IMR-90 (cell line): ENCODE measurements around the gene OPN5. TPM values are rescaled to one million over a fixed set of nuclear protein-coding genes. Genes with fewer than 3 reads are reported as not detected.

Source experiments
- ATAC-seq: fragments of 200-7000 bp; cut with Tn5 transposase; 2 replicates; pipeline ENCODE4 v1.9.1; 2020; ENCODE audit warnings: low read depth, mild to moderate bottlenecking, moderate library complexity
- BruUV-seq: library from RNA; stranded (reverse); fragments of 400-500 nt; replicated peaks from 2 replicates; lab custom pipeline; 2021; lab: Mats Ljungman, UMichigan
- CTCF ChIA-PET: fragments of 300-600 bp; formaldehyde crosslinking; extraction: SDS; loops from one replicate; lab custom pipeline; 2021; ENCODE audit warnings: antibody characterized with exemption; lab: Yijun Ruan, JAX
- POLR2A ChIA-PET: fragments of 300-600 bp; sonication (Branson Sonifier 250); formaldehyde crosslinking; loops from one replicate; lab custom pipeline; 2022; ENCODE audit warnings: antibody characterized with exemption; ENCODE audit not compliant: unreplicated experiment; lab: Charles Lee
- DNase-seq: peaks from one replicate; pipeline ENCODE4 v3.0.0; 2013
- H2AFZ ChIP-seq: replicated peaks from 2 replicates; pipeline ENCODE3; 2013; ENCODE audit warnings: low read length, mild to moderate bottlenecking; ENCODE audit not compliant: poor library complexity
- H2AK5ac ChIP-seq: 2 replicates; pipeline ENCODE4 v1.6.1; 2013; ENCODE audit warnings: low read depth, low read length, inconsistent platforms
- H2AK9ac ChIP-seq: replicated peaks from 2 replicates; pipeline ENCODE3; 2013; ENCODE audit warnings: mild to moderate bottlenecking, low read depth, low read length, moderate library complexity; ENCODE audit not compliant: poor library complexity
- H2BK120ac ChIP-seq: 2 replicates; pipeline ENCODE4 v1.6.1; 2013; ENCODE audit warnings: low read depth, low read length, inconsistent platforms
- H2BK15ac ChIP-seq: 3 replicates; pipeline ENCODE4 v1.6.1; 2013; ENCODE audit warnings: low read depth, low read length, inconsistent platforms
- H2BK20ac ChIP-seq: 2 replicates; pipeline ENCODE4 v1.6.1; 2013; ENCODE audit warnings: low read depth, mild to moderate bottlenecking, inconsistent platforms, low read length, moderate library complexity
- H2BK5ac ChIP-seq: 2 replicates; pipeline ENCODE4 v1.6.1; 2013; ENCODE audit warnings: mild to moderate bottlenecking, low read depth, low read length, inconsistent platforms; ENCODE audit not compliant: poor library complexity, severe bottlenecking
- H3K14ac ChIP-seq: replicated peaks from 2 replicates; pipeline ENCODE4 v1.6.1; 2013; ENCODE audit warnings: low read depth, low read length, inconsistent platforms
- H3K18ac ChIP-seq: 2 replicates; pipeline ENCODE4 v1.6.1; 2013; ENCODE audit warnings: low read depth, low read length, control low read depth
- H3K23ac ChIP-seq: 2 replicates; pipeline ENCODE4 v1.6.1; 2013; ENCODE audit warnings: low read depth, low read length, inconsistent platforms
- H3K27ac ChIP-seq: 2 replicates; pipeline ENCODE4 v1.5.1; 2013; ENCODE audit warnings: mild to moderate bottlenecking, control low read depth, low read length; ENCODE audit not compliant: insufficient read depth
- H3K27me3 ChIP-seq: 2 replicates; pipeline ENCODE4 v1.6.1; 2013; ENCODE audit warnings: low read length; ENCODE audit not compliant: control insufficient read depth, insufficient read depth
- H3K36me3 ChIP-seq: 2 replicates; pipeline ENCODE4 v1.6.1; 2013; ENCODE audit warnings: low read length, mixed read lengths; ENCODE audit not compliant: control insufficient read depth, insufficient read depth
- H3K4ac ChIP-seq: 2 replicates; pipeline ENCODE4 v1.6.1; 2013; ENCODE audit warnings: low read depth, low read length, inconsistent platforms
- H3K4me1 ChIP-seq: 2 replicates; pipeline ENCODE4 v1.6.1; 2013; ENCODE audit warnings: low read length, mixed read lengths; ENCODE audit not compliant: control insufficient read depth, insufficient read depth
- H3K4me2 ChIP-seq: 2 replicates; pipeline ENCODE4 v1.6.1; 2013; ENCODE audit warnings: low read depth, mild to moderate bottlenecking, control low read depth, low read length, moderate library complexity
- H3K4me3 ChIP-seq: 2 replicates; pipeline ENCODE4 v1.5.1; 2013; ENCODE audit warnings: low read depth, mild to moderate bottlenecking, control low read depth, low read length, moderate library complexity; ENCODE audit not compliant: insufficient read depth
- H3K56ac ChIP-seq: 2 replicates; pipeline ENCODE4 v1.6.1; 2013; ENCODE audit warnings: low read length, inconsistent platforms; ENCODE audit not compliant: insufficient read depth; ENCODE audit errors: extremely low read depth
- H3K79me1 ChIP-seq, 2 experiments: 2 replicates each; pipeline ENCODE4 v1.6.1; 2013; ENCODE audit warnings: low read length in 2 of 2, inconsistent platforms in 1 of 2, low read depth in 1 of 2
- H3K9ac ChIP-seq: 2 replicates; pipeline ENCODE4 v1.6.1; 2013; ENCODE audit warnings: low read depth, low read length, control low read depth
- H3K9me1 ChIP-seq: 2 replicates; pipeline ENCODE4 v1.6.1; 2013; ENCODE audit warnings: low read length, inconsistent platforms; ENCODE audit not compliant: insufficient read depth
- H3K9me3 ChIP-seq: 2 replicates; pipeline ENCODE4 v1.6.1; 2013; ENCODE audit warnings: low read length; ENCODE audit not compliant: control insufficient read depth, insufficient read depth
- H4K20me1 ChIP-seq: 2 replicates; pipeline ENCODE4 v1.6.1; 2013; ENCODE audit warnings: low read length, inconsistent platforms; ENCODE audit not compliant: insufficient read depth
- H4K5ac ChIP-seq: 2 replicates; pipeline ENCODE4 v1.6.1; 2013; ENCODE audit warnings: mild to moderate bottlenecking, low read depth, low read length, control low read depth
- H4K8ac ChIP-seq, 2 experiments: 2 replicates each; pipeline ENCODE4 v1.6.1; 2013; ENCODE audit warnings: low read depth in 2 of 2, low read length in 2 of 2, control low read depth in 1 of 2, inconsistent platforms in 1 of 2
- H4K91ac ChIP-seq: 2 replicates; pipeline ENCODE4 v1.6.1; 2013; ENCODE audit warnings: low read depth, low read length, inconsistent platforms; ENCODE audit not compliant: insufficient read depth
- MXI1 ChIP-seq: IDR thresholded peaks from 2 replicates; pipeline ENCODE4 v1.6.1; 2012; ENCODE audit warnings: low read depth, mild to moderate bottlenecking, low read length, moderate library complexity, borderline replicate concordance
- RFX5 ChIP-seq: IDR thresholded peaks from 2 replicates; pipeline ENCODE4 v1.8.0; 2012; ENCODE audit warnings: low read depth, mild to moderate bottlenecking, low read length, moderate library complexity
- WGBS, 2 experiments: methylation state at CpG; one replicate each; pipeline versions ENCODE4 v1.1.5 to v1.1.7; 2013; ENCODE audit warnings: missing lambda C conversion rate in 2 of 2; ENCODE audit not compliant: insufficient read length in 1 of 2; ENCODE audit errors: extremely low coverage in 2 of 2; 5-methylcytosine and 5-hydroxymethylcytosine counted together
- dilution Hi-C: fragments of 300-500 bp; cut with HindIII; formaldehyde crosslinking; loops from one replicate; pipeline ENCODE4 v1.14.3; 2018; ENCODE audit warnings: low sequenced_read_pairs; ENCODE audit not compliant: unreplicated experiment
- in situ Hi-C: fragments of 300-500 bp; cut with MboI; formaldehyde crosslinking; loops from 3 replicates; pipeline ENCODE4 v1.14.3; 2019; ENCODE audit warnings: low sequenced_read_pairs, inconsistent platforms, mixed read lengths
- intact Hi-C: fragments of 100-400 bp; cut with micrococcal nuclease; formaldehyde crosslinking; loops from 2 replicates; pipeline ENCODE4 v1.10.0; 2022
- polyA plus RNA-seq, 3 experiments: library from polyadenylated mRNA; depleted of rRNA; stranded (reverse); fragments of >200 nt; gene quantifications; 2 replicates each; pipeline ENCODE4 v1.2.3, GENCODE V29; 2012; ENCODE audit warnings: low replicate concordance in 1 of 3
- total RNA-seq: library from RNA; depleted of rRNA; stranded (reverse); fragments of >200 nt; gene quantifications from 2 replicates; pipeline ENCODE4 v1.2.3, GENCODE V29; 2012

The OPN5 gene
- total and polyA plus RNA-seq, 2 of the 4 experiments (the other 2 are of a cell fraction), result not detected

GRCh38 chr6:47810885-47811284 lies 29.1 kb downstream of the OPN5 start:
- no peak overlapping the region for H2BK20ac ChIP-seq
- no TSS peak for BruUV-seq
- ATAC-seq (no peak), DNase-seq (no peak)
- no peak overlapping the region for H3K9ac ChIP-seq
- no peaks in the 10 kb centered on the region for H3K9me3 ChIP-seq
- H4K5ac ChIP-seq, result no peak overlapping the region
- H2BK5ac ChIP-seq, result no peak overlapping the region
- dilution Hi-C loops (no loop called here), intact Hi-C loops (loop anchor here (10.0 kb wide), 1 partner anchor 244 kb away; no protein-coding TSS in a partner anchor), in situ Hi-C loops (no loop called here)
- WGBS, 2 experiments, result no CpG with 5 or more reads among the region's 3 CpGs
- ChIA-PET CTCF (no interaction called here), POLR2A (no interaction called here)
- no peak overlapping the region for H3K23ac ChIP-seq
- no peak overlapping the region for H3K14ac ChIP-seq
- TF ChIP-seq MXI1 (no peak), RFX5 (no peak)
- no peaks in the 10 kb centered on the region for H3K4me1 ChIP-seq
- H3K9me1 ChIP-seq, result no peaks in the 10 kb centered on the region
- no peak overlapping the region for H3K4me3 ChIP-seq
- no peak overlapping the region for H3K56ac ChIP-seq
- no peak overlapping the region for H3K27ac ChIP-seq
- no peaks in the 10 kb centered on the region for H3K36me3 ChIP-seq
- no peaks in the 10 kb centered on the region for H3K27me3 ChIP-seq
- no peak overlapping the region for H4K8ac ChIP-seq
- no peak overlapping the region for H2BK120ac ChIP-seq
- no peak overlapping the region for H3K4ac ChIP-seq
- H3K4me2 ChIP-seq, result no peak overlapping the region
- no peak overlapping the region for H2AFZ ChIP-seq
- no peaks in the 10 kb centered on the region for H4K20me1 ChIP-seq
- no peak overlapping the region for H4K91ac ChIP-seq
- H3K18ac ChIP-seq, result no peak overlapping the region
- no peak overlapping the region for H2AK9ac ChIP-seq
- no peaks in the 10 kb centered on the region for H3K79me1 ChIP-seq
- no peak overlapping the region for H2BK15ac ChIP-seq
- no peak overlapping the region for H2AK5ac ChIP-seq
